HG02943 (cell line): ENCODE results near the gene ZNF48.
"Not testable (repeated sequence)": the region's sequence is repeated elsewhere in the genome, so short reads cannot be mapped to it uniquely, and the experiment has no call there.

Experiments used
- ATAC-seq: cut with Tn5 transposase; IDR thresholded peaks from one replicate; pipeline ENCODE4 v1.9.1; 2021; ENCODE audit warnings: mild to moderate bottlenecking, low read depth, moderate library complexity; ENCODE audit not compliant: unreplicated experiment

ZNF48 gene

DNA sequence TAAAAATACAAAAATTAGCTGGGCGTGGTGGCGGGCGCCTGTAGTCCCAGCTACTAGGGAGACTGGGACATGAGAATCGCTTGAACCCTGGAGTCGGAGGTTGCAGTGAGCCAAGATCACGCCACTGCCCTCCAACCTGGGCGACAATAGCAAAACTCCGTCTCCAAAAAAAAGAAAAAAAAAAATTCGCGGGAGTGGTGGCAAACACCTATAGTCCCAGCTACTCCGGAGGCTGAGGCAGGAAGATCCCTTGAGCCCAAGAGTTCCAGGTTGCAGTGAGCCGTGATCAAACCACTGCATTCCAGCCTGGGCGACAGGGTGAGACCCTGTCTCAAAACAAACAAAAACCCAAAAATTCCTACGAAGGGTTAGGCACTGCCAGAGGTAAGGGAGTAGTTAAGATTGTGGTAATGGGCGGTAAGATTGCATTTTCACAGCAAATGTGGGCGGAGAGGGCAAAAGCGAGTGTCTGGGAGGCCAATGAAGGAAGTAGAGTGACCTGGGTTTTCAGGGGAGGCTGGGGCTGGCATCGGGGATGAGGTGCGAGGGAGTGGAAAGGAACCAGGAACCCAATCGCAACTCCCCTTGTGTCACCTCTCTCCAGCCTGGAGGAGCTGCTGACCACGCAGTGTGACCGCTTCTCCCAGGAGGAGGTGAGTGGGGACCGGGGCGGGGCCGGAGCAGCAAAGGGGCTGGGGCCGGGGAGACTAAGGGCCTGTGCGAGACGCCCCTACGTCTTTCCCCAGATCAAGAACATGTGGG lies 18.0 kb upstream of the ZNF48 start:
- ATAC-seq, result no peak

DNA sequence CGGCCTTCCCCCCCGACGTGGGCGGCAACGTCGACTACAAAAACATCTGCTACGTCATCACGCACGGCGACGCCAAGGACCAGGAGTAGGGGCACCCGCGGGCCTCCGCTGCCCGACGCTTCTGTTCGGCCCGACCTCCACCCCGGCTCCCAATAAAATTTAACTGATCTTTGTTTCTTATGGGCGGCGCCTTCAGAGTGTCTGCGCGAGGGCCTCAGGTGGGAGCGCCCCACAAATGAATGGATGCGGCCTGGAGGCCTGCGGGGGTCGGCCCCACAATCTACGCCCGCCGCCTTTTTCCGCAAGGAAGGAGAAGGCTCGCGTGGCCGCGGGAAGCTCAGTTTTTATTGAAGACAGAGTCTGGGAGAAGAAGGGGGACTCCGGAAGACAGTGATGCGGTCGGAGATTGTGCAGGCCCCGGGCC lies 17.4 kb upstream of the ZNF48 start:
- peak; percentile 41 for ATAC-seq

DNA sequence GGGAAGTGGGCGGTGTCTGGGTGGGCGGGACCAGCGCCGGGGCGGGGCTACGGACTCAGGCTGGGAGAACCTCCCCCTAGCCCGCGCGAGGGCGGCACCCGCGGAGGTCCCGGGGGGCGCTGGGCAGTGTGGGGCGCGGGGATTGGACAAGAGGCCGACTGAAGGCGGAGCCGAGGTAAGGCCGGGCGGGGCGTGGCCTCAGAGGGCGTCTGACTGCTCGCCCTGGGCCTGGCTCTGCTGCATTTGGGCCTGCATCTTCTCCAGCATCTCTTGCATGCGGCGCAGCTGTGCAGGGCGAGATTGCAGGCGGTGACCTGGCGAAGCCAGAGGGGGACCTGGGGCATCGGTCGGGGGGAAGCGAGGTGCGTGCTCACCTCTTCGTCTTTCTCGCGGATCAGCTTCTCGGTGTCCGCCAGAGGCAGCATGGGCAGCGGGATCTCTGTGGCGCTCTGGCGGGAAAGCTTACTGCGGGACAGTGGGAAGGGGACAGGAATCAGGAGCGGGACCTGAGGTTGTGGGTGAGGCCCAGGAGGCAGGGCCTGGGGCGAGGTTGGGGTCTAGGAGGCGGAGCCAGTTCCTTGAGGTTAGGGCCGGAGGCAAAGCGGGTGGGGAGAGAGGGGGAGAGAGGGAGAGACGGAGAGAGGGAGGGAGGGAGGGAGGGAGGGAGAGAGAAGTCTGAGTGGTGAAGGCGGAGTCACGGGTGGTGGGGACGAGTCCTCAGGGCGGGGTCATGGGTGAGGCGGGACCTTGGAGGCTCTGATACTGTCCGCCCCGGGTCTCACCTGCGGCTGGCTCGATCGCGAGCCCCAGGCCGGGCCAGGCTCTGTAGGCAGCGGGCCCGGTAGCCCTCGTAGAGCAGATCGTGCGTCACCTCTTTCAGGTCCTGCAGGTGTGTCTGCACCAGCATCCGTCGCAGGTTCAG lies 16.7 kb upstream of the ZNF48 start:
- peak; percentile 78 for ATAC-seq

DNA sequence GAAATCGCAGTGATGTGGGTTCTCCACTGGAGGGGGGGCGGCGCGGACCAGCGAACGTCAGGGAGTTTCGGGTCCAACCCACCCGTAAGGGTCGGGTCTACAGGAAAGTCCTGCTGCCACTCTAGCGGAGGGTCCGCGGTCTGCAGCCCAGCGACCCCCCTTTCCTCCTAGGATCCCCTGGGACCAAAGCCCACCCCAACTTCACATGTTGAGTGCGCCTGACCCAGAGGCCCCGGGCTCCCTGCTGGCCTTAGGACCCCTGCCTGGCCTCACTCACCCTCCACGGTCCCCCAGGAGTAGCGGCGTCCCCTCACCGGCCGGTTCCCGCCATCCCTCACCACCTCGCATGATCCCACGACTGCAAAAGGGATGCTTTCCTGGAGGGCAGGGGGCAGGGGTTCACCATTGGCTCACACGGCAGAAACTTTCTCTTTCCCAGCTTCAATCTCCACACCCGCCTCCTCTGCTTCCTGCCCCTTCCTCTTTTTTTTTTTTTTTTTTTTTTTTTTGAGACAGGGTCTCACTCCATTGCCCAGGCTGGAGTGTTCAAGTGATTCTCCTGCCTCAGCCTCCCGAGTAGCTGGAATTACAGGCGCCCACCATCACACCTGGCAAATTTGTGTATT lies 15.9 kb upstream of the ZNF48 start:
- no peak for ATAC-seq

DNA sequence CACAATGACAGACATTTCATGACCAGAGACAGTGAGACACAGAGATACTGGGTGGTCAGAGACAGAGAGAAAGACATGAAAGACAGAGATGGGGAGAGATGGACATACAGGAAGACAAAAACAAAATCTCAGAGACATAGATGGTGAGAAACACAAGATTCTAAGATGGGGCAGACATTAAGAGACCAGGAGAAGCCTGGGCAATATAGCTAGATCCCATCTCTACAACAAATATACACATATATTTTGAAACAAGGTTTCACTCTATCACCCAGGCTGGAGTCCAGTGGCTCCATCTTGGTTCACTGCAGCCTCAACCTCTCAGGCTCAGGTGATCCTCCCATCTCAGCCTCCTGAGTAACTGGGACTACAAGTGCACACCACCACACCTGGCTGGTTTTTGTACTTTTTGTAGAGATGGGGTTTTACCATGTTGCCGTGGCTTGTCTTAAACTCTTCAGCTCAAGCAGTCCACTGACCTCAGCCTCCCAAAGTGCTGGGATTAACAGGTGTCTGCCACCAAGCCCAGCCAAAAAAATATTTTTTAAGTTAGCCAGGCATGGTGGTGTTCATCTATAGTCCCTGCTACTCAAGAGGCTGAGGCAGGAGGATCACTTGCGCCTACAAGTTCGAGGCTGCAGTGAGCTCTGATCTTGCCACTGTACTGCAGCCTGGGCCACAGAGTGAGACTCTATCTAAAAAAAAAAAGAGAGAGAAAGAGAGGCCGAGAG lies 15.0 kb upstream of the ZNF48 start:
- ATAC-seq, result no peak

DNA sequence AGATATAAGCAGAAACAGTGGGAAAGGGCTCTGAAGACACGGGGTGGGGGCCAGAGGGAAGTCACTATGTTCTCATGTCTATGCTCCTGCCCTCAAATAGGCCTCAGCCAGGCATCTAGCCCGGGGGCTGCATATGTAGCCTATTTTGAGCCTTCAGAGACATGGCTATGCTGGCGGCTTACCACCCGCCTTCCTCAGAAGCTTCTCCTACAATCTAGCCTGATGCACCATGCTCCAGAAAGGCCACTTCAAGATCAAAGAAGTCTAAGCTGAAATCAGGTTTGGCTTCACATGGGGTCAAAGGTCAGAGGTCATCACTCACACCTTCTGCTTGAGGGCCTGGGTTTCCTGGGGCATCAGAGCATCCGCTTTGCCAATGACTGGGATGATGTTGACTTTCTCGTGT lies 14.4 kb upstream of the ZNF48 start:
- ATAC-seq, result no peak

DNA sequence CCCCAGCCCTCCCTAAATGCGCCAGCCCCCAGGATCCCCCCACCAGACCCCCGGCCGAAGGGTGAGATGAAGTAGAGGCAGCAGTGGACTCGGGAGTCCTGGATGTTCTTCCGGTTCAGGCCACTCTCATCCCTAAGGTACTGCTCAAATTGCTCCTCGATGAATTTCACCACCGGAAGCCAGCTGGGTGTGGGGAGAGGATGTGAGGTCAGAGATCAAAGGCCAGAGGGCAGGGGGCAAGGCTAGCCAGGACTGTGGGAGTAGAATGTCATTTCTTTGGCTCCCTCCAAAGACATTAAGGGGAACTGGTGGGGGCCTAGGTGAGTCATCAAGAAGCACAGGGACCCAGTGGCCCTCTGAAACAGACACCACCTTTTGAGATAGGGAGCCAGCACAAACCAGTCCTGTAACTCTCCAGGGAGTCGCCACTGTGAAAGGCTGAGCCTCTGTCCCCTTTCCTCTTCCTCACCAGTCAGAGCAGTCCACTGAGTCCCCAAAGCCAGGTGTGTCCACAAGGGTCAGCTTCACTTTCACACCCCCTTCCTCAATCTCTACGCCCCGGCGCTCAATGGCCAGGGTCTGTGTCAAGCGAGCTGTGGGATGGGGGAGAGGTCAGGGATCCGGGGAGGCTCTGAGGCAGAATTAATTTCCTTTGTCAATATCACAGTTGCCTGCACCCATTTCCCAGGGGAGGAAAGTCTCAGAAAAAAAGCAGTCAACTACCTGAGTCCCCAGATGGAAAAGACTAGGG lies 13.8 kb upstream of the ZNF48 start:
- no peak for ATAC-seq

DNA sequence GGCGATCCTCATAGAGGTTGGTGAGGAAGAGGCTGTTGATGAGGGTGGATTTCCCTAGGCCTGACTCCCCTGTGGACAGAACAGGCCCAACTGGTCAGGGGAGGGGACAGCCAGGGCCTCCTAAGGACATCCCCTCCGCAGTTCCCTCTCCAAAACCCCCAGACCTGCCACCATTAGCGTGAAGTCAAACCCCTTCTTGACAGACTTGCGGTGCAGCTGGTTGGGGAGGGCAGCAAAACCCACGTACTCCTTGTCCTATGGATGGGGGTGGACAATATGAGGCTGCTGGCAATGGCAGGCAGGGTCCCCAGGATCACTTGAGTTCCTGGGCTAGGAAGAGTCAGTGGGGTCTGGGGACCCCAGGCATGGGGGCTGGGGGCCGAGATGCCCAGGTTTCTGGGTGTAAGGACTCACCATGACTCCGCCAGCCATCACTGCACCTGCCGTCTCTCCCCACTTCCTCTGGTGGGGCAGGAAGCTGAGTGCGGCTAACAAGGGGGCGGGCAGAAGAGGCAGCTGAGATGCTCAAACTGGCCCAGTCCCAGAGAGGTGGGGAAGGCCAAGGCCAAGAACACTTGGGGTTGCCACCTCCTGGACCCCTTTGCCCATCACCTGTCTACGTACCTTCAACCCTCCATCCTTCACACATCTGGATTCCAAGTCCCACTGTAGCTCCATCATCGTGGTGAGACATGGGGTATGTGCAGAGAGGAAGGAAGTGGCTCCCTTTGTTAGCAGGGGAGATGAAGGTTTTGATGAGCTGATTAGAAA lies 12.9 kb upstream of the ZNF48 start, which contains the start of gene SEPTIN1:
TSS of gene SEPTIN1 (minus strand) at position 451 of the 771 bp plus-strand sequence. CDS start at position 432, 19 bp downstream.
- ATAC-seq, result no peak

DNA sequence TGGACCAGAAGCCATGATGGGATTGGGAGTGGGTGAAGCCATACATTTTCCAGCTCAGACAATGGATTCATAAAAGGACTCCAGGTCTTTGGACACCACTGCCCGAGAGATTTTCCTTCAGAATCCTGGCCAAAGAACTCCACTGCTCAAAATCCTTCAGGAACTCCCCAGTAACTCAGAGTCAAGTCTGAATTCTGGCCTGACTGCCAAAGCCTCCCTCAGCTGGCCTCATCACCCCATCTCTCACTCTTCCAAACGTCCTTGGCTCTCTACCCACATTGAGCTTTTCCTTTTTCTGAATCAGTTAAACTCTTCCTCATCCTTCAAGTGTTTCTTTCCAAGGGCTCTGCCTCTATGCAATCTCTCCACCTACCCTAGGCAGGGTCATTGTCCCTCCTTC lies 11.7 kb upstream of the ZNF48 start:
- ATAC-seq, result no peak

DNA sequence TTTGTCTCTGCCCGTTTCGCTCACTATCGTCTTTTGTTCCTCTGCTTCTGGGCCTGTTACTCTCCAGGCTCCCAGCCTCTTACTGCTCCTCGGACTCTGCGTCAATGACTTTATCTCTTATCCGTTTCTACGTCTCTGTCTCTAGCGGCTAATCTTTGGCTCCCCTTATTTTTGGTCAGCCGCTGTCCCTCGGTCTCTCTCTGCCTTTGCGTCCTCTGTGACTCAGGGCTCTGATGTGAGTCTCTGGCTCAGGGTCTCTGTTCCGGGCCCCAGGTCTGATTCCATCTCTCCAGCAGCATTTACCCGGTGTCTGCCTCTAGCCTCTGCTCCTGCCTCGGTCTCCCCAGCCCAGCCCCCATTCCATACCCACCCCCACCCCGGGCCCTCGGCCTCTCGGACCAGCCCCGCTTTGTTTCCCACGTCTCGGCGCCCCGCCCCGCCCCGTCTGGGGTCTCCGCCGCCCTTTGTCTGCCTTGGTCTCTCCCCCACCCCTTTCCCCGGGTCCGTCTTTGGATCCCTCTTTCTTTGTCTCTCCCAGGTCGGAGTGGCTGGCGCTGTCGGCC lies 547 bp upstream of the ZNF48 start:
- ATAC-seq, result no peak

DNA sequence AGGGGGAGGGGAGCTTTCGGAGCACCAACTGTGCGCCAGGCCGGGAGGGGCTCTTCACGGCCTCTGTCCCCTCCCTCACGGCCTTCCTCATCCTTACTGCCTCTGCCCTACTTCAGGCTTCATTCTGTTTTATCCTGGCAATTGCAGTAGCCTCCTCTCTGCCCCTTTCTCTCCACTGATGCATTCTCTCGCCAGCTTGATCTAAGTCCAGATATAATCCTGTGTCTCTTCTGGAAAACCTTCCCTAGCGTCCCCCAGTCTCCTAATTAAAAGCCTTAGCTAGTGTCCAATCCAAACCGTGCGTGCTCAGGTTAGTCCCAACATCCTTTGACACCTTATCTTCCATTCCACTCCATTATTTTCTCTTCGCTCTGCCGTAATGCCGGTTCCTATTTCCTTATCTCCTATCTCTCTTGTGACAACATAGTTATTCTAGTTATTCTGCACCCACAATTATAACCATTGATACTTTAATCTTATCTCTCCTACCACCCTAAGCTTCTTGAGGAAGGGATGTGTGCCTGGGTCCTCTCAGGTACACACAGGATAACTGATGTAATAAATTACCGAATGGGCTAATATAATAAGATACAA lies 869 bp downstream of the ZNF48 start:
- no peak for ATAC-seq

DNA sequence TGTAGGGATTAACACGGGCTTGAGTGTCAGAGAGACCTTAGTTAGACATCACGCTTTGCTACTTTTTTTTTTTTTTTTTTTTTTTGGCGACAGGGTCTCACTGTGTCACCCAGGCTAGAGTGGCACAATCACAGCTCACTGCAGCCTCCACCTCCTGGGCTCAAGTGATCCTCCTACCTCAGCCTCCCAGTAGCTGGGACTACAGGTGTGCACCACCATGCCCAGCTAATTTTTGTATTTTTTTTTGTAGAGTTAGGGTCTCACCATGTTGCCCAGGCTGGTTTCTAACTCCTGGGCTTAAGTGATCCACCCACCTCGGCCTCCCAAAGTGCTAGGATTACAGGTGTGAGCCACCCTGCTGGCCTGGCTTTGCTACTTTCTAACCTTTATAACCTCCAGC lies 1.4 kb downstream of the ZNF48 start:
- not testable (repeated sequence) for ATAC-seq

DNA sequence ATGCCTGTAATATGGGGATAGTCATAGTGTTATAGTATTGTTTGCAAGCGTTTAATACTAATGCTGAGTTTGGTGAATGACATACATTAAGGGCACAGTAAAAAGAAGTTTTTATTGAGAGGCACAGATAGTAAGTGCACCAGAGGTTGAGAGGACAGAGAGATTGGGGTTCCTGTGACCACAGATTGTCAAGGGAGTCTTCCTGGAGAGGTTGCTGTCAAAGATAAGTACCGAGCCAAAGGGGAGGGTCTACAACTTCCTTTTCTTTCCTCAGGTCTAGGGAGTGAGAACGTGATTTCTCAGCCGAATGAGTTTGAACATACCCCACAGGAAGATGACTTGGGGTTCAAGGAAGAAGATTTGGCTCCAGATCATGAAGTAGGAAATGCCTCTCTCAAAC lies 1.8 kb downstream of the ZNF48 start:
- no peak for ATAC-seq

DNA sequence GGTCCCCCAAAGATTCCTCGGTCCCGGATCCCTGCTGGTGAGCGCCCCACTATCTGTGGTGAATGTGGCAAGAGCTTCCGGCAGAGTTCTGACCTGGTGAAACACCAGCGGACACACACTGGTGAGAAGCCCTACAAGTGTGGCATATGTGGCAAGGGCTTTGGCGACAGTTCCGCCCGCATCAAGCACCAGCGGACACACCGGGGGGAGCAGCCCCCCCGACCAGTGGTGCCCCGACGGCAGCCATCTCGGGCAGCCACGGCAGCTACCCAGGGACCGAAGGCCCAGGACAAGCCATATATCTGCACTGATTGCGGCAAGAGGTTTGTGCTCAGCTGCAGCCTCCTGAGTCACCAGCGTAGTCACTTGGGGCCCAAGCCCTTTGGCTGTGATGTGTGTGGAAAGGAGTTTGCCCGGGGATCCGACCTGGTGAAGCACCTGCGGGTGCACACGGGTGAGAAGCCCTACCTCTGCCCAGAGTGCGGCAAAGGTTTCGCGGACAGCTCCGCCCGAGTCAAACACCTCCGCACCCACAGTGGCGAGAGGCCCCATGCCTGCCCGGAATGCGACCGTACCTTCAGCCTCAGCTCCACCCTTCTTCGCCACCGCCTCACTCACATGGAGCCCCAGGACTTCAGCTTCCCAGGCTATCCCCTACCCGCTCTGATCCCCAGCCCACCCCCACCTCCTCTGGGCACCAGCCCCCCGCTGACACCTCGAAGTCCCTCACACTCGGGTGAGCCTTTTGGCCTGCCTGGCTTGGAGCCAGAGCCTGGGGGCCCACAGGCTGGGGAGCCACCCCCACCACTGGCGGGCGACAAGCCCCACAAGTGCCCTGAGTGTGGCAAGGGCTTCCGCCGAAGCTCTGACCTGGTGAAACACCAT lies 2.8 kb downstream of the ZNF48 start:
- no peak for ATAC-seq

DNA sequence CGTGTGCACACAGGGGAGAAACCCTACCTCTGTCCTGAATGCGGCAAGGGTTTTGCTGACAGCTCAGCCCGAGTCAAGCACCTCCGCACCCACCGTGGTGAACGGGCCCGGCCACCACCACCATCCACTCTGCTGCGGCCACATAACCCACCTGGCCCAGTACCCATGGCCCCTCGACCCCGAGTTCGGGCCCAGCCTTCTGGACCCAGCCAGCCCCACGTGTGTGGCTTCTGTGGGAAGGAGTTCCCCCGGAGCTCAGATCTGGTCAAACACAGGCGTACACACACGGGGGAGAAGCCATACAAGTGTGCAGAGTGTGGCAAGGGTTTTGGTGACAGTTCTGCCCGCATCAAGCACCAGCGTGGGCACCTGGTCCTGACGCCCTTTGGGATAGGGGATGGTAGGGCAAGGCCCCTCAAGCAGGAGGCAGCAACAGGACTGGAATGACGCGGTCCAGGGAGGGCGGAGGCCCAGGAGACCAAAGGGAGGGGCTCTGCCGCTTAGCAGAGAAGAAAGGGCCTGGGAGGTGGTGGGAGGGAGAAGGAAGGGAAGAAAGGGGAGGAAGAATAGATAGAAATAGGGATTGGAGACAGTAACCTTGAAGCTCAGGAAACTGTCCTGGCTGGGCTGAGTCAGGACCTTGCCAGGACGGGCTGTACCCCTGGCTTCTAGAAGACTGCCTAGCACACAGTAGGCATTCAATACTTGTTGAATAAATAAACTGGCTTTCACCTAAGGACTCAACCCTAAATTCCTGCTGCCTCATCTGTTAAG lies 3.6 kb downstream of the ZNF48 start:
- ATAC-seq, result no peak

DNA sequence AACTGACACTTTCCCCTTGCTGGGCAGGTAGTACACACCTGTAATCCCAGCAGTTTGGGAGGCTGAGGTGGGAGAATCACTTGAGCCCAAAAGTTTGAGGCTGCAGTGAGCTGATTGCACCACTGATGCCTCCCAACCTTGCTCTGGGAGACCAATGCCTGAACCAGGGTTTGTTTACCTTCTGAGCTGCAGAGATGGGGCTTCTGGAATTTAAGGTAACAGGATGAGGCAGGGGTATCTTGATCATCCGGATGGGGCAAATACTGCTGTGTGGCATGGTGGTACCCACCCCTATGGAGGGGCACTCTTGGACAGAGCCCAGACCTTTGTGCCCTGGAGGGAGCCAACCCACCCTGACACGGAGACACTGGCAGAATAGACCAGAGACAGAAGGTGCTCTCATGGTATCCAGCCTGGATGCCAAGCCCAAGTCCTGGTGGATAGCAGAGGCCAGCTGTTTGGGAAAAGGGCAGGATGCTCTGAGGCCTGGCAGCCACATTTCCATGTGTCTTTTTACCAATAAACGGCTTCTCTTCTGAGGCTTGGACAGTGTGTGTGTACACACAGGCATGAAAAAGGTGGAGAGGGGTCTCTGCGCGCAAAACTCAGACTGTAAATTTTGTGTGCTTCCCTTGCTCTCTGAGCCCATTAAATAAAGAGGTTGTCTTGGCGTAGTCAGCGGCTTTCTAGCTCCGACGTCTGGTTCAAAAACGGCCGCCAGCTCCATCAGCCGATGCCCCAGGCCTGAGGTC lies 4.4 kb downstream of the ZNF48 start:
- no peak for ATAC-seq
